GM19463 (cell line): ENCODE measurements around the gene NUAK1.

Experiments used
- ATAC-seq: cut with Tn5 transposase; IDR thresholded peaks from one replicate; pipeline ENCODE4 v1.9.1; 2021; ENCODE audit warnings: mild to moderate bottlenecking, moderate library complexity; ENCODE audit not compliant: unreplicated experiment

Gene NUAK1

DNA sequence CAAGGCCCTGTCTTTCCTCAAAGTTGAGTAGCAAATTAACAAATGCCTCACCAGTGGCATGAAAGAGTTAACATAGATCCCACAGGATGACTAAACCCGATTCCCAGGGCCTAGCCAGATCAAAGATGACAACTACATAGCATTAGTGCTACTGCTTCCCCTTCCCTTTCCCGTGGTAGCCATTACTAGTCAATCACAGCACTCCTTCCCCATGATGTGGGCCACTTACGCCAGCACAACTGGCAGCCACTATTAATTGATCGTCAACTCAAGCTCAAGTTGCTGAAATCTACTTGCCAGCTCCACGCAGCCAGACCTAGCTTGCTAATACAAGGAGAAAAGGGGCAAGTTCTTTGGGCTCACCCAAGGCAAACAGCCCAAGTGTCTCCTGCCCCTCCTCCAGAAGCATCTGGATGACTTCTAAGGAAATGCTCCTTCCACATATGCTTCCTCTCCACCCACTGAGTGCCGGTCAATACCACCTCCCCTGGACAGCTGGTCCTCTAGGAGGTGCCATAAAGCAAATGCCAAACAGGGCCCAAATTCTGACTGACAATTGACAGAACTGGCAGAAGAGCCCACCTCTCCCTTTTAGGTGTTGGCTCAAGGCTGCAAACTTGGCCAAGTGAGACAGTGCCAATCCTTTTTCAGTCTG lies 72.6 kb downstream of the NUAK1 start:
- no peak for ATAC-seq

DNA sequence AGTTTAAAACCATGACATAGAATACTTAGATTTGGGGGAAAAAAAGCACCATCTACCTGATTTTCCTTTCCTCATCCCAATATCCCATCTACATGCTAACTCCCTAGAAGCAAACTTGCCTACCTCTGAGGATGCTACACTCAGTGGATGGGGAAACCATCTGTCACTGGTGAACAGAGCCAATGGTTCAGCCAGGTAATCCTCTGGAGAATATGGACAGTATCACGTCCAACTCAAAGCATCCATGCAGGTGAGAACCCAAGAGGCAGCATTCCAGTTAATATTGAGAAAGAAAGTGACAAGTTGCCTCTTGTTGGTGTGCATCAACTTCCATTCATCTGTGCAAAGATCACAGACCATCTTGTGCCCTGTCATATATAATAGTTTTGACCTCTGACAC lies 73.2 kb downstream of the NUAK1 start:
- ATAC-seq: no peak

DNA sequence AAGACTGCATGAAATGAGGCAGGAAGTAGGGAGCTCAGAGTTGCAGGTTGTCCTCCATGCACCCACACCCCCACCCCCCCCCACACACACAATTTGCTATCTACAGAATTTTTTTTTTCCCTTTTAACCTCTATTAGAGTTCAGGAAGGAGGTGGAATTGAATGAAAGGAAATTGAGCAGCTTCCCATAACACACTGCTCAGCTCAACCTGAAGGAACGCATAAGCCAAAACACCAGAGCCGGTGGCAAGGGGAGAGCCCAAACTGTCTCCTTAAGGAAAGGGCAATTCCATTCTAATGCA lies 74.1 kb downstream of the NUAK1 start:
- no peak for ATAC-seq

DNA sequence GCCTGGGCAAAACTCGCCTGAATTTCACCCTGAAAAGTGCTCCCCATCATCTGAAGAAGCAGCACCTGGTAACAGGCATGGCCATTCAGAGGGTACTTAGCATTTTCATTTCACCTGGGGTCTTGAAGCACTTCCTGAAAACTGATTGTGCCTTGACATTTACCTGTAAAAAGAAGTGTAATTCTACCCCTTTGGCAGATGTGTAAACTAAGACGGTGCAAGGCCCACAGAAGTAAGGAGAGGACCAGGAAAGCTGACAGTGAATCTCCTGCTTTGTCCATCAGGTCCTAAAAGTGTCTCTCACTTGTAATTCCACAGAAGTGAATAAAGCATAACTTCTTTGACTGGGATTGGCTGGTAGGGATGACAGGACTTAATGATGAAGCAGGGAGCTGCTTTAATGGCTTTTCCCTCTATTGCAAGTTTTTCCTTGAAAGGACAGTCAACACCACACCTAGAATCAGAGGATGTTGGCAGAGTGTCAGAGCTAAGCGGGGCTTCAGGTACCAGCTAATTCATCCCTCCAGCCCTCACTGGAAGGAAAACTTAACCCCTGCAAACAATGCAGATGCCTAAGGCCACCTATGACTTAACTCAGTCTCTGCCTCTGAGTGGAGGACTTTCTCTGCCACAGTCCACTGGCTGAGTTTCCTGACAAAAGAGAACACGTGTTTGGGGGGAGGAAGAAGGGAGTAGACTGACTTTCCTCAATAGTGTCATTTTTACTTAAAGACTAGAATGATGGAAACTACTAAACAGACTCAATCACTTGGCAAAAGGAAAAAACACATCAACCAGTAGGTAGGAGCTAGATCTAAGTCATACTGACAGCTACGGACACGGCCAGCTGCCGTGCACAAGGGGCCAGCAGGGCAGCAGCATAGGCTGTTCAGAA lies 74.7 kb downstream of the NUAK1 start:
- no peak for ATAC-seq

DNA sequence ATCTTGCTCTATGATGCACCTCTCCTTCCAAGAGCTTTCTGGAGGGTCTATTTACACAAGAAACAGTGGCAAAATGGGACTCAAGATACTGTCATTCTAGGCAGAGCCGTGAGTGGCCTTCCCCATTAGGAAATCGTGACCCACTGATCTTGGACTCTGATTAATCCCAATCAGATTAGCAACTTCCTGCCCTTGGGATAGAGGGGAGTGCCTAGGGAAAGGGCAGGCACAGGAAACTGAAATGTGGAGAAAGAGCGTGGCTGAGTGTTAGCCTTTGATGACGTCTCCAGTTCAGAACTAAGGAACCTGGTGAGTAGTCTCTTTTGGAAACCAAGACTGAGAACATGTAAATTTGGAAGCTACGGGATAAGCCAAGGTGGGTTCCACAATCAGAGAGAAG lies 76.1 kb downstream of the NUAK1 start:
- ATAC-seq: no peak

DNA sequence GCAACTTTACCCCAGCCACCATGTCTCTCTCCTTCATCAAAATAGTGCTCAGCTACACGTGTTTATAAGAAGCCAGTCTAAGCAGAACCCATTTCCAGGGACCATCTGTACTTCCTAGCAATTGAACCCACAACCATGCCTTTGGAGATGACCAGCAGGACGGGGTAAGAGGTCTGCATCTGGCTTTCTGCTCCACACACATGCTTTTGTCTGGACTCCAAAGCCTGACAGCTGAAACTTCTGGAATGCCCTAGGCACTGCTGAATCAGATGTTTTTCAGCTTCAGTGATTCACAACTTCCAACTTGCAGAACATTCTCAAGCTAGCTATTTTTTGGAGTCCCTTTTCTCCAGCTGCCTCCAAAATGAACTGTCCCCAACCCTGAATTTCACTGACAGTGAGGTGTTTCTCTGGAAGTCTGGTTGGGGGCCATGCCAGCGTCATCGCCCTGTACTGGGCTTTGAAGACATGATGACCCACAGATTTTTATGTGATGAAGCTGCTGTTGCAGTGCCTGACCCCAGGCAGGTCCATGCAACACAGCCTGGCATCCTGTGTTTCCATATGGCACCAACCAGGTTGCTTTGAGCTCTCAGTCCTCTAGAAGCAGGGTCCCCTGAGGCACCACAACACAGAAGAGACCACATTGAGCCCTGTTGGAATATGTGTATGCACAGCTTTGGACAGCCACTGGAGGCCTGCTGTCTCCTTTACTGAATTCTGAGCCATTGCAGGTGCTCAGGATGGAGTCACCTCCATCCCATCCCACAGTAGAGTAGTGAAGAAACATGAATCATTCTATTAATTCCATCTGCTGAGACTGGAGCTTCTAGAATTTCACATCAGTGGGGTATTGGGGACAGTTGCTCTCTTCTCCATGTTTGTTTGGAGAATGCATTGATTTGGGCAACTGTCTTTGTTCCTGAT lies 80.2 kb downstream of the NUAK1 start:
- ATAC-seq: no peak

DNA sequence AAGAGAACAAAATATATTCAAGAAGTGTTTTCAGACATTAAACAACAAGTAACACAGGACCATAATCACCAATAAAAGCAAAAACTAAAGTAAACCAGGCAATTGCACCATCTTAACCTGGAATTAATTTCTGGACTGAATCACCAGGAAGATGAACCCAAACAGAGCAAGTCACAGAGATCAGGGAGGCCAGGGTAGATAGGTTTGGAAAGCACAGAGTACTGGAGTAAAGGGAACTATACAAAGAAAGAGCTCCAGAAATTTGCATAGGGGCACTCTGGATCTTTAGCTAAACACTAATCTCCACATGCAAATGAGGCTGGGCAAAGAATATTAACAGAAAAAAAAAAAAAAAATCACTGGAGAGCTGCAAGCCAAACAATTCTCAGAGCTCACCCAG lies 84.7 kb downstream of the NUAK1 start:
- no peak for ATAC-seq

DNA sequence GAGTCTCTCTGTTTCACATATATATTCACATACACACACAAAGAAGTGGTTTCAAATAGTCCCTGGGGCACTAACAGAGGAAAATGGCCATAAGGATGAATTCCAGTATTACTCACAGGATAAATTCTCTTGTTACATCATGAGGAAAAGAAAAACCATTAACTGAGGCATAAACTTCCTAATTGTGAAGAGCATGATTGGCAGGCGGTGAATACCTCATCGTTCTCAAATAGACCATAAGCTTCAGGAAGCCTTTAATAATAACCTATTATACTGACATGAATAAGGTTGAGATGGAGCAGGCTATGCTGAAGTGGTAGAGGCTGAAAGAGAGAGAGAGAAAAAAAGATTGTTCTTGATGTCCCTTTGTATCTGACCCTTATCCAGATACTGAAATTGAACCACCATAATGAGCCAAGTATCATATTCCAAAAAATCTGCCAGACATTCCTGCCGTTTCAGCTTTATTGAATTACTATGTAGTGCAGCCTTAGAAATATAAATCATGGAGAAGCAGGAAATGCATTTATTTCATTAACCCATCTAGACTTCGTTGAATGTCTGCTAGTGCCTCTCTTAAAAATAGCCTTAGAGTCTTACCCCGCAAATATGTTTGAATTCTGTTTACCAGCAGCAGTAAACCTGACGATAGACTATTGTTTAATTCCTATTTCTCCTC lies 86.8 kb downstream of the NUAK1 start:
- ATAC-seq: no peak

DNA sequence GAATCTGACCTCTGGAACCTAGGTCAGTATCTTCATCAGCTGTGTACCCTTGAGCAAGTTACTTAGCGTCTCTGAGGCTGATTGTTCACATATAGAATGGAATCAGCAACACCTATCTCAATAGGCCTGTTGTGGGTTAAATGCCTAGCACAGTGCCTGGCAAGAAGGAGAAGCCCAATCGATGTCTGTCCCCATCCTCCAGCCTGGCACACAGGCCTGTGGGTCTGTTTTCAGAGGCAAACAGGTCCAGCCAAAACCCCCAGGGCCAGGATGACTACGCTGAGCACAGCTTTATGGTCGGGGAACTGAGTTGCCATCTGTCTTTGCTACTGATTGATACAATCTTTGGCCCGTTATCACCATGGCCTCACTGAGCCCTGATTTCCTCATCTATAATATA lies 89.2 kb downstream of the NUAK1 start:
- no peak for ATAC-seq

DNA sequence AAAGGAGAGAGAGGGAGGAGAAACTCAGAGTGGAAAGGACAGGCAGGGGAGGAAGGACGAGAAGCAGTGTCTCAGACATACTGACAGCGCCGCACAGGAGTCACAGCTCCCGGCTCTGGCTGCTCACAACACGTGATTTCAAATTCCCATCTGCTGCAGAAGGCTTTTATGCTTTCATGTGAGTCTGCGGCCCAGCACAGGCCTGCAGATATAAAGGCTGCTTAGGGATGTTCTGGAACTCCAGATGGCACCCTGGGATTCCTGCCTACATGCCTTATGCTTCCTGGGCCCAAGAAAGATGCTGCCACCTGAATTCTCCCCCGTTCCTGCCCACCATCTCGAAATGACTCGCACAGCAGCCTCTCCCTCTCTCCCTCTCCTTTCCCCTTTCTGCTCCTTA lies 89.6 kb downstream of the NUAK1 start:
- no peak for ATAC-seq

DNA sequence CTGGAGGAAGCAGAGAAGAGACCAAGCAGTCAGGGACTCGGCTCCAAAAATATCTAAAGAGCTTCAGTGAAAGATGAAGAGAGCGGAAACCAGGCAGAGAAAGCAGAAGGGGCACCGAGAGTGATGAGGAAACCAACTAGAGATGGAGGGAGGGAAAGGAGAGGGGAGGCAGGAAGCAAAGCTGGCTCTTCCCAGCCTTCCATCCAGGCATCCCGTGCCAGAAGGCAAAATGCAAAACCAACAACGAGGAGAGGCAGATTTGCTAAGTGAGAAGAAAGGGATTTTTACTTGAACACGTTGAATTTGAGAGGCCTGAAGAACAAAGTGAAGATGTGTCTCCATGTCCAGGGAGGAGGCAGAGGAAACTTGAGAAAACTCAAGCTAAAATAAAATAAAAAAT lies 90.1 kb downstream of the NUAK1 start:
- no peak for ATAC-seq

DNA sequence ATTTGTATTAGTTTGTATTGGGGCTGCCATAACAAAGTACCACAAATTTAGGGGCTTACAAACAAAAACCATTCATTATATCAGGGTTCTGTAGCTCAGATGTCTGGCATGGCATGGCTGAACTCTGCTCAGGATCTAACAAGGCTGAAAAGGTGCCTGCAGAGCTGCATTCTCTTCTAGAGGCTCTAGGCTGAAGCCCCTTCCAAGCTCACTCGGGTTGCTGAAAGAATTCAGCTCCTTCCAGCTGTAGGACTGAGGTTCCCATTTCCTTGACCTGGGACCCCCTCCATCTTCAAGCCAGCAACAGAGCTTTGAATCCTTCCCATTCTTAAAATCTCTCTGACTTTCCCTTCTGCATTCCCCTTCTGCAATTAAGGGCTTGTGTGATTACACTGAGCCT lies 90.7 kb downstream of the NUAK1 start:
- ATAC-seq: no peak

DNA sequence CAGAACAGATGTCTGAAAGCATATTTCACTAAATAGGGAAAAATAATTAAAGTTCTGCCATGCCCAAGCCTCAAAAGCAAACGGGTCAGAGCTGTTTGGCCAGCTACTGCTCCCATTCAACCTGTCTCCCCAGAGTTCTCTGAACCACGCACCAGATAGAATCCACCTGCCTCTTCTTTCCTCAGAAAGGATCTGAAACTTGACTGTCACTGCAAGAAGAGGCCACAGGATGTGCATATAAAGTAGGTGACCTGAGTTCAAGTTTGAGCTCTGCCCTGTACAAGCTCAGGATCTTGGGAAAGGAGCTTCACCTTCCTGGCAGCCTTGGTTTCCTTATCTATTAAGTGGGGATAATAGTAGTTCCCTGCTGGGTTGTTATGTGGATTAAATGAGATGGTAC lies 91.8 kb downstream of the NUAK1 start:
- ATAC-seq: no peak

DNA sequence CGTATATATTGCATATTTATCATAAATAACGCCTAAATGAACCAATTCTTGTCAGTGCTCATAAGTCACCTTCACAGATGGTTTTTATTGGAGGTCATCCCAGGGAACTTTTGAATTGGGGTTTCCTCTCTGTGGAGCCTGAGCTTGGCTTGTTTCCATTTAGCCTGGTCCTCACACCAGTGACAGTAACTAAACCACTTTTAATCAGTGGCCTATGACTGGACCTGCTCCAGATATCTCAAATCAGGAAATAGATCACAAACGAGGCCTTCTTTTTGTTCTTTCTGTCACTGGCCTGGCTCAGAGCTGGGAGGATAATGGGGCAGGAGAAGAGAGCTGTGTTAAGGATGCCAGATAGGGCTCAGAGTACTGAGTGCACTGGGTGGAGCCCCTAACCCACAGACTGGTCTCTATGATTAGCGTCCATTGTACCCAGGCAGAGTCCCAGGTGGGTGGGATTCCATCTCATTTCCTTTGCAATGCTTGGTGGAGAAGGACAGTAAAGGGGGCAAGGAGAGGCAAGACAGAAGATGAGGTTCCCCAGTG lies 92.4 kb downstream of the NUAK1 start:
- no peak for ATAC-seq

DNA sequence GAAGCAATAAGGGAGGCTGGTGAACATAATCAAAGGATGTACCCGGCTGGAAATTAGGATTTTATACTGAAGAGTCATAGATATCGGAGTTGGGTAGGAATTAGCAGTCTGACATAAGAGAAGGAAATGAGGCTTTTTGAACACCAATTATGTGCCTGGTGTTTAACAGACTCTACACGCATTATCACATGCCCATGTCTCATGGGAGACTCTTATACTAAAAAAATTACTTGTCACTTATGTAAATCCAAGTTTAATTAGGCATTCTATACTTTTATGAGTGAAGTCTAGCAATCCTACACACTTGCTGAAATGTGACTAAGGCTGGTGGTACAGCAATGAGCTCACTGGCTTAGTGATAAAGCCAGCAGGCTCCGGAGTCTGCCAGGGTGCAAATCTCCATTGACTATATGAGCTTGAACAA lies 93.5 kb downstream of the NUAK1 start:
- ATAC-seq: no peak

DNA sequence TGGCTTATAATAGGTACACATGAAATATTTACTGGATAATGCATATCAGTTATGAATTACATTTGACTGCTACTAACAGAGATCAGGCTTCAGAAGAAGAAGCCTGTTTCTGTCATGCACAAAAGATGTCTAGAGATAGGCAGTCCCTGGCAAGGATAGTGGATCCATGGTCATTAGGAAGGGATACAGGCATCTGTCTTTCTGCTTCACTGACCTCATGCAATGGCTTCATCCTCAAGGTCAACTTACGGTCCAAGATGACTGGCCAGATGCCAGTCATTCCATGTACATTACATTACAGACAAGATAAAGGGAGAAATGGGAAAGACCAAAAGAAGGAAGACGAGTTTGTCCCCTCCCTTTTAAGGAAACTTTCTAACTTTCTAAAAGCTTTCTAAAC lies 94.0 kb downstream of the NUAK1 start:
- no peak for ATAC-seq

DNA sequence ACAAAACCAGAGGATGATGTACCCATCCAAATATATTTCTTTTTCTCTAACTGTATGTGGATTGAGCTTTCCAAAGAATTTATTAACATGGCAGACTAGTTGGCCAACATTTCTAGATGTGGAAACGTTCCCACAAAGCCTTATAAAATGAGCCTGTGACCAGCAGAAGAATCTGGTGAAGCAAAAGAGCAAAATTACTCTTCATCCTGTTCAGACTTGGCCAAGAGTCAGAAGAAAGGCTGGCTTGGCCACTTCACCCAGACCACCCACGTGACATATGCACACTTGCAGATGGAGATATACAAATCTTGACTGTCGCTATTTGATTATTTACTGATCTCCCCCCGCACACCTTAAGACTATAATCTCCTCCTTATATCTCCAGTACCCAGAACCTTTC lies 96.7 kb downstream of the NUAK1 start:
- ATAC-seq: no peak

DNA sequence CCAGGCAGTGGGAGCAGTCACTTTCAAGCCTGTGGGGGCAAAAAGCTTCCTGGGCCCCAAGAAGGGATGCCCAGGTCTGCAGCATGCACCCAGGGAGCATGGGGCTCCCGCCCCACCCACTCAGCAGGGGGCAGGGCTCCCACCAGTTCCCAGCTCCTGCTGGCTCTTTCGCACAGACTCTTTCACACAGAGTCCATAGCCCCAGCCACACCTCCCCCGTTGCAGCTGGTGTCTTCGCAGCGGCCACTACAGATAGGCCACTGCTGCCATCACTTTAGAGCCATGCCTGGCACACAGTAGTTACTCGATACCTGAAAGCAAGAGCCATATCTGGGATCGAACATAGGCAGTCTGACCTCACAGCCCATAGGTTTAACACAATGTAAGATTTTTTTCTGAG lies 98.2 kb downstream of the NUAK1 start:
- no peak for ATAC-seq

DNA sequence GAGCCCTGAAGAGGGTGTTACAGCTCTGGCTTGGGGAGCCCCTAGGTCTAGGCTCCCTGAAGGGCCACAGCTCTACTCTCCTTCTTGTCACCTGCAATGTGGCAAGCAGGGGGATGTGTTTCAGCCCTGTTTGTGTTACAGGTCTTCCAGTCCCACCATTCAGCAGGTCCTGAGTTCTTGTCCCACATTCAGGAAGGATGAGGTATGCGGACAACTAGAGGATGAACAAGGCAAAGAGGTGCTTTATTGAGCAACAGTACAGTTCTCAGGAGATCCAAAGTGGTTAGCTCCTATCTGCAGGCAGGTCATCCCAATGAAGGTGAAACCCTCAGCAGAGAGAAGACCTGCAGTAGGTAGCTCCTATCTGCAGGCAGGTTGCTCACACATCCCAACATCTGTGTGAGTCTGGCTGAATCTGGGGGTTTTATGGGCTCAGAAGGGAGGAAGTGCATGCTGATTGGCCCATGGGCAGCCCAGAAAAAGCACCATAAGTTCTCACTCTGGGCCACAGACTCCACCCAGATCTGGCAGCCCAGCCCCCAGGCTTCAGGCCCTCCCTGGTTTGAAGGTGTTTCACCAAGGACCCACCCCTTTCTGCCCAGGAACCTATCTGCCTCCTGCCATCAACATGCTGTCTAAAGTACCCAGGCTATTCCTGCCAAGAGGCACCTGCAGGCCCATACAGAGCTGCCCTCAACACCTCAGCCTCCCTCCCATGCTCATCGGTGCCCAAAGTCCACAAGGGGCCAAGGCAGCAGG lies 98.9 kb downstream of the NUAK1 start:
- ATAC-seq: no peak

DNA sequence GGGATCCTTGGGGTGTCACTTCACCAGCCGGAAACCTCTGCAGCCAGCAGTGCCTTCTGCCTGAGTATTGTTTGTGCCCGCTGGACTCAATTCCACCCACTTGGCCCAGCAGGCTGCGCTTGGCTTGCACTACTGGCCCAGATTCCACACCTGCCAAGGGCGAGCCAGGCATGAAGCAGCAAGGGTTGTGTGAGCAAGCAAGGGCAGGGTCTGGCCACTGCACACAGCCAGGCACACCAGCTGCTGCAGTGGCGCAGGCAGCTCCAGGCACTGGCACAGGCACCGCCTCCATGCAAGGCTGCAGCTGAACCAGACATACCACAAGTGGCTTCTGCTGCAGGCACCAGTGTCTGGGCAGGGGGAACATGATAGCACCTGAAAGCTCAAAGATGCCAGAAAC lies 99.5 kb downstream of the NUAK1 start:
- no peak for ATAC-seq
